Cortex of kidney (tissue), 1 donor: ENCODE measurements around the gene FGF5.
"Not testable (repeated sequence)": the region's sequence is repeated elsewhere in the genome, so short reads cannot be mapped to it uniquely, and the experiment has no call there.

ENCODE experiments used
- DNase-seq: peaks from one replicate; lab custom pipeline; 2025; lab: John Stamatoyannopoulos, UW

Gene FGF5

DNA sequence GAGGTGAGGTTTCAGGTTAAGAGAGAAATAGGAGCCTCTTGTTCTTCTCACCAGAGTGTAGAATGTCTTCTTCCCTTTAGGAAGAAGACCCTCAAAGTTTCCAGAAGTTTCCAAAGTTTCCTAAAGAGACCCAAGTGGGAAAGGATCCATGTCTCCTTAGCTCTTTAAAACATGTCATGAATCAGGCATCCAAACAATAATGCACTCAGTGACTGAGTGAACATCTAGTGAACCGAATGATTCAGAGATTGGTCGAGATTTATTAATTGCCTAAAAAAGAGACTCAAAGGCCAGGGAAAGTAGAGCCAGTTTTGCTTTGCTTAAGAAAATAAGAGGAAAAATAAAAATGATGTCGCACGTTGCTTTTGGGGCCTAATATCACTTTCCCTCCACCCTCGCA, 29.4 kb downstream of the FGF5 start:
- no peak for DNase-seq

DNA sequence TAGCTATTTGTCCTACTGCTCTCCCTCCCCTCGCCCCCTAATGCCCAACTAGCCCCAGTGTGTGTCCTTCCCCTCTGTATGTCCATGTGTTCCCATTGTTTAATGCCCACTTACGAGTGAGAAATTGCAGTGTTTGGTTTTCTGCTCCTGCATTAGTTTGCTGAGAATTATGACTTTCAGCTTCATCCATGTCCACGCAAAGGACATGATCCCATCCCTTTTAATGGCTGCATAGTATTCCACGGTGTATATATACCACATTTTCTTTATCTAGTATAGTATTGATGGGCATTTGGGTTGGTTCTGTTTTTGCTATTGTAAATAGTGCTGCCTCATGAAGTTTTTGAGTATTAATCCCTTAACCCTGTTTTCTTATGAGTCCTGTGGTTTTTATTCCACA, 35.4 kb downstream of the FGF5 start:
- no peak for DNase-seq

DNA sequence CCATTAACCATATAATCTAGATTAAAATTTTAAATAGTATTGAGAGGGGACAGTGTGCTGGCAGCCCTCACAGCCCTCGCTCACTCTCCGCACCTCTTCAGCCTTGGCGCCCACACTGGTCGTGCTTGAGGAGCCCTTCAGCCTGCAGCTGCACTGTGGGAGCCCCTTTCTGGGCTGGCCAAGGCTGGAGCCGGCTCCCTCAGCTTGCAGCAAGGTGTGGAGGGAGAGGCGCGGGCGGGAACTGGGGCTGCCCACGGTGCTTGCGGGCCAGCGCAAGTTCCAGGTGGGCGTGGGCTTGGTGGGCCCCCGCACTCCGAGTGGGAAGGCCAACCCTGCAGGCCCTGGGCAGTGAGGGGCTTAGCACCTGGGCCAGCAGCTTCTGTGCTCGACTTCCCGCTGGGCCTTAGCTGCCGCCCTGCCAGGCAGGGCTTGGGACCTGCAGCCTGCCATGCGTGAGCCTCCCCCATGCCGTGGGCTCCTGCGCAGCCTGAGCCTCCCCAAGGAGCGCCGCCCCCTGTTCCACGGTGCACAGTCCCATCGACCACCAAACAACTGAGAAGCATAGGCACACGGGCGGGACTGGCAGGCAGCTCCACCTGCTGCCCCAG, 36.3 kb downstream of the FGF5 start:
- DNase-seq = no peak

DNA sequence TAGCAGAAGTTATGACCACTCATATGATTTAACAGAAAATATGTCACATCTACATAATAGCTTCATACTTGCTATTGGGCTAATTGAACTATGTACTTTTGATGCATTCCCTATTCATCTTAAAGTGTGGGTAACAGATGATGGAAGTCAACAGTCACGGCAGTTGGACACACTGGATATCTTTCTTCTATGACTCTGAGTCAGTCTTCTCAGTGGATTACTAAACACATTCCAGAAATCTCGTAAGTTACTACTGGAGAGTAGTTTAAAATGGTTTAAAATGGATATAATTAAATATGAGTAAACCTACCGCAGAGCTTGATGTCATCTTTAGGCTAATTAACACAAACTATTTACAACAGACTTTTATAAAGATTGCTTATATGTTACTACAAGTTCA, 39.0 kb downstream of the FGF5 start:
- DNase-seq = no peak

DNA sequence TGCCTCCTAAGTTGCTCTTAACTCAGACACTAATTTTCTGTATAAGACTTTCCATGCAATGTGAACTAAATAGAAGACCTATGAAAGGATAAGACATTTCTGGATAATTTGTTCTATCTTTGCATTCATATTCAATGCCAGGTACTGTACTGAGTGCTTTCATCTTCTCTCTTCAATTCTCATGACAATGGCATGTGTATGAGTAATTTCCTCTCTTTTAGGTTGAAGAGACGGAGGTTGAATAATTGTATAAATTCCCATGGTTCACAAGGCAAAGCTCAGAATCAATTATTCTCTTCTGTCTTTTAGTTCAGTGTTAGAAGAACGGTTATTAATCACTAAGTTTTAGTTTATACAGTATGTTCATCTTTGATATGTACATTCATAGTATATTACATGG, 39.8 kb downstream of the FGF5 start:
- no peak for DNase-seq

DNA sequence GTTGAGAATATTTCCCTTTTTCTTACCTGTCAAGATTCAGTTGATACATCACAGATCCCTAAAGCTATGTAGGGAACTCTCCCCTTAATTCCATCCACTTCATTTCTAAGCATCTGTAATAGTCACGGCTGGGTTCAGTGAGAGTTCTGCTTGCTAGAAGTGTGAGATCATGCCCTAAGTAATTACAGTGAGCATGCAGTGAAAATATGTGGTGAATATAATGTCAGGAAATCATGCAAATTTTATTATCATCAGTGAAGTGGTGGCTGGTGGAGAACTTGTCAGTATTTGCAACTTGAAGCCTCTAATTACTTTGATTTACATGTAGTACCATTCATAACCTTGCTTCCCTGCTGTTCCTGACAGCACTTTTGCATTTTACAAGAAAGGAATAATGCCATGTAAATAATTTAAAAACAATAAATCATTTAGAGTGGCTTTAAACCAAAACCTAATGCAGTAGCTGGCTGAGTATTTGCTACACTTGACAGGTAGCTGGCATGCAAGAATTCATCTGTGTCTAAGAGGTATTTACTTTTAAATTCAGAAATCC, 40.8 kb downstream of the FGF5 start:
- no peak for DNase-seq

DNA sequence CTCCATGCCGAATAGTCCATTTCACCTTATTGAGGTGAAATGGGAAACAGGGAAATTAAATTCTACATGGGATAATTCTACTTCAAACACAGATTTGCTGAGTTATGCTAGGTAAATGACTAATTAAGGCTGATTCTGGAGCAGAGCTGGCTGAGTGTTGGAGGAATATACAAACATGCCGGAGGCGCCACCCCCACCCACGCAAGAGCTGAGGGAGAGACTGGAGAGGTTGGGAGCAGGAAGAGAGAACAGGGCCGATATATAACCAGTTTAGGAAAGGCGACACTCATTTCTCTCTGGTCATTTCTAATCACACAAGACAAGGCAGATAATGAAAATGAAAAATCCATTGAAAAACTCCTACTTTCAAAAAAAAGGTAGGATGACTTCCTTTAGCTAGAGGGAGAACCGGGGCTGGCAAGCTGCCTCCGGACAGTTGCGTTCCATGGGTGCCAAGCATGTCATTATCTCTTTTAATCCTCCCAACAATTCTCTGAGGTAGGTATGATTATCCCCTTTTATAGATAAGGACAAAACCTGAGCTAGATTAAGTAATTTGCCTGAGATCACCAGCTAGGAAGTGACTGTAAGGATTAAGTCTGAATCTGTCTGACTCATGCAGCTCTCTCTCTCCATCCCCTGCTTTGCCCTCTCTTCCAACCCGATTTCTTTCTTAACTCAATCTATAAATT, 41.5 kb downstream of the FGF5 start:
- DNase-seq = no peak

DNA sequence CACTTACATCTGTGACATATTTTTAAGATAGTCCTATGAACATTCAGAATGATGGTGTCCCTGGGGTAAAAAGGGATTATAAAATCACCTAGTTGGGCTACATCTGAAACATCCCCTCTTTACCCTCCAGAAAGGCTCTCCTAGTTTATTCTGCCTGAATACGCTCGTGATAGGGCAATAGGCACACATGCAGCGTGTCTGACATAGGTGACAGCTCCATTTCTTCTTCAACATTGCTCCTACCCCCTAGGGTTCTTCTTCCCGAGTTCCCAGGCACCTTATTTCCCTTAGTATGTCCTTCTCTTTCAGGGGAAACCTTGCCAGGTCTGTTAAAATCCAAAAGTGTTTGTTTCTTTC, 42.0 kb downstream of the FGF5 start:
- no peak for DNase-seq

DNA sequence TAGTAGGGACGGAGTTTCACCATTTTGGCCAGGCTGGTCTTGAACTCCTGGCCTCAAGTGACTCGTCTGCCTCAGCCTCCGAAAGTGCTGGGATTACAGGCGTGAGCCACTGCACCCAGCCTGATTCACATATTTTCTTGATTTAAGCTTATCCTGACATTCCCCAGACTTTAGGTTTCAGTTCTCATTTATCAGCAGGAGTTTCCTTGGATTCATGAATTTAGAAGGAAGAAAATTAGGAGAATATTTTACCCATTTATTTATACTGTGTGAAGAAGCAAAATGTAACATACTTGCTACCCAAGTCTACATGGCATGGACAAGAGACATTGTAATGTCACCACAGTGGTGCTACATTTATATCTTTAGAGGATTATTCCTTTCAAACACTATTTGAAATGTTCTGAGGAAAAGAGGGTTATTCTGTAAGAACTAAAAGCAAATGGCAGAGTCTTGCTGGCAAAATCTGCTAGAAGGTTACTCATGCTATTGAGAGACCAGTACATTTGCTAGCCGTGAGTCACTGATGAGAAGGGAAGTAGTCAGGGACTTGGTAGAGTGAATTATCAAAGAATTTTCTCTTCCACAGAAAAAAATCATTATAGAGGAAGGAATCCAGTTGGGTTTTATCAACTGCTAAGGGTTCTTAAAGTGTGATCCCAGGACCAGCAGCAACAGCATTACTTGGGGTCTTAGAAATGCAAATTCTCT, 43.0 kb downstream of the FGF5 start:
- DNase-seq = no peak

DNA sequence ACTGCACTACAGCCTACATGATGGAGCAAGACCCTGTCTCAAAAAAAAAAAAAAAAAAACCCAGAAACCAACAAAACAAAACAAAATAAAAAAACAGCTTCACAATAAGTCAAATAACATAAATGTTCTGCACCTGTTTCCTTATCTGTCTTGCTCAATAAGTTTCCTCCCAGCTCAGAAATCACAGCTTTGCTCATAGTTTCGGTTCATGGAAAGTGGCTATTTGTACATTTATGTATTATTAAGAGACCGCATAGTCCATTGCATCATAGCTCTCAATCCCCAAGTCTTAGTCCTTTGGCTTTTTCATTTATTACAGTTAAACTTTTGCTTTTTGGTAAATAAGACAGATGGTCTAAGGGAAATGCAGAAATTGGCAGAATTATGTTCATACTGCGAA, 44.7 kb downstream of the FGF5 start:
- DNase-seq = no peak

DNA sequence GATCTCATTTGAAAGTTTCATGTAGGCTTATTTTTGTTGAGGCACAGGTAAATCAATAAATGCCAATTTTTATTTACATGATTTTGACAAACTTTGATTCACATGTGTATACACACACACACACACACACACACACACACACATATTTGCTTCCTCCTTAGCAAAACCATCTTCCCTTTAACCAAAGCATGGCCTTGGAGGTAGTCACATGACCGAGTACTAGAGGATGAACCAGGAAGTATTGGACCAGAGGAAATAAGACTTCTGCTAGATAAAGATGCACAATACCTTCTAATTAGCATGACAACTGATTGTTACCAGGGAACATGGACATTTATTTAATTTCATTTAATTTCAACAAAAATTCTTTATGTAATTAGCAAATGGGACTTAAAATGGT, 45.7 kb downstream of the FGF5 start:
- DNase-seq = no peak

DNA sequence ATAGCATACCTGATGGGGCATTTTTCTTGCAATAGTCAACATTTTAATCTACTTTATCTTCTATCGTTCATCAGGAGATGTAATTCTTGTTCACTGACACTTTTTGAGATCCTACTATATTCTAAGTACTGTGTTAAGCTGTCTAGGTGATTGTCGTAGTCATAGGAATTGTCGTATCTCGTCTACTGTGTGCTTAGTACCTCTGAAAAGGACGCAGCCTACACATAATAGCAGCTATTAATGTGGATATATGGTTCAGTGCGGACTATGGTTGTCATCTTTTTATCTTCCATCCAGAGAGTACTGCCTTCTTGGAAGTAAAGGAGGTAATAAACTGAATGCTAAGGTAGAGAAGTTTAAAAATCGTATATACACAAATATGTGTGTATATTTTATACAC, 47.2 kb downstream of the FGF5 start:
- DNase-seq = no peak

DNA sequence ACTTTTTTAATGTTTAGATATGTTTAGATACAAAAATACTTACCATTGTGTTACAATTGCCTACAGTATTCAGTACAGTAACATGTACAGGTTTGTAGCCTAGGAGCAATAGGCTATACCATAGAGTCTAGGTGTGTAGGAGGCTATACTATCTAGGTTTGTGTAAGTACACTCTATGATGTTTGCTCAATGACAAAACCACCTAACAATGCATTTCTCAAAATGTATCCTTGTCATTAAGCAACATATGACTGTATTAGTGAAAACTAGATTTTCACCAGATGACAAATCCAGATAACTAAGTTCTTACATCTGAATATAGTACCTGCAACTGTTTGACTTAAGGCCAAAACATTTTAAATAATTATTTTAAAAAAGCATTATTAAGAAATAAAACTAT, 49.4 kb downstream of the FGF5 start:
- DNase-seq = not testable (repeated sequence)

DNA sequence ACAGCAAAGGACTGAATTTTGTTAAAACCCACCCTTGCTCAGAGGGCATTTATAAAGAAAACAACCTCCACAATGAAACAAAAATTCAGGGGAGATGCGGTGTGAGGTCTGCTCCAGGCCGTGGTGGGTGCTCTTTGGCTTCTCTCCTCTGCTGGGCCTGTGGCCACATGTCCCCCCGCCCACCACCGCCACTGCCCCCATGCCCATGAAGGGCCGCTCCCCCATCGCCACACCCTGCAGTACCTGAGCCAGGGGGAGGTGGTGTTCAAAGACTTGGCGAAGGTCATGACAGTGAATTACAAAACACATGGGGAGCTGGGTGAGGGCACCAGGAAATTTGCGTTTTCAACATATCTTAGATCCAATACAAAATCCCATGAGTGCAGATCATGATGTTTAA, 54.9 kb downstream of the FGF5 start:
- DNase-seq = no peak

DNA sequence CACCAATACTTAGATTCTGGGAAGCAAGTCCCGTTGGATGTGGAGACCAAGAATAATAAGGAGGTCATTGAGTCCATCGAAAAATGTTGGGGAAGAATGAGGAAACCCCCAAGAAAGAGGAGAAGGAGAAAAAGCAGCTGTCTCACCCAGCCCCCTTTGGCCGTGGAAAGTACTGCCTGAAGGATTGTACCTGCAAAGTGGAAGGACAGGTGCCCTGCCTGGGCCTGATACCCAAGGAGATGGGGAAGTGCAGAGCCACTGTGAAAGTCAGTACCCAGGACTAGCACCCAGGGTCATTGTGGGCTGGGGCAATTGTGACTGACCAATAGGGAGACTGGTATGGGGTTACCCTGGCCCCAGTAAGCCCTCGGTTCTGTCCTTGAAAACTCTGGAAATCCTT, 55.3 kb downstream of the FGF5 start:
- DNase-seq = no peak

DNA sequence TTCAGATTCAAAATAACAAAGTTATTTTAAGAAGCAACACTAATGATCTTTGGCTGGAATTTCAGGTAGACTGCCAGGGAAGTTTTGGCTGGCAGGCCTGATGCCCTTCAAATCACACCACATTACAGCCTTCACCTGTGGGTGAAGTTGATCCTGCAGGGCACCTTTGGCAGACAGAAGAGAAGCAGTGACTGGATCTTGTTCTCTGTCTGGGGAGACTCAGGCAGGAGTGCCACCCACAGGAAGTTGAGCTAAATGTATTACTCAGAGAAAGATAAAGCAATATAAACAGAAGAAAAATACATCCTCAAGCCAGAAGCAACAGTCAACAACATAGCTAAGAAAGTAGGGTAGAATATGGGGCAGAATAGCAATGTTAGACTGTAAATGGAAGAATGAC, 56.3 kb downstream of the FGF5 start:
- DNase-seq = no peak

DNA sequence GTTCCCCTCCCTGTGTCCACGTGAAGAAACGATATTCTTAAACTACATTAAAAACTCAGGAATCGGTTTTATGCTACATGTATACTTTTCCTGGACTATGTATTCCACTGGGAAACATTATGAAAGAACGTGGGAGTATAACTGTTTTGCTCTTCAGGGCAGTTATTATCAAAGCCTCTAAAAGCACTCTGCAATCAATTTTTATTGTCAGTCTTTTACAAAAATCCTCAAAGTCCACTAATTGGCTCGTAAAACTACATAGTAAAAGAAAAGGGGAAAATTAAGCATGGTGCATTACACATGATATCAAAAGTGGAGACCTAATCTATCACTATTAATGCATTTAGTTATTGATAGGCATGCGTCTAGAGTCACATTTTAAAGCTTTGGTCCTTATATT, 57.7 kb downstream of the FGF5 start:
- no peak for DNase-seq

DNA sequence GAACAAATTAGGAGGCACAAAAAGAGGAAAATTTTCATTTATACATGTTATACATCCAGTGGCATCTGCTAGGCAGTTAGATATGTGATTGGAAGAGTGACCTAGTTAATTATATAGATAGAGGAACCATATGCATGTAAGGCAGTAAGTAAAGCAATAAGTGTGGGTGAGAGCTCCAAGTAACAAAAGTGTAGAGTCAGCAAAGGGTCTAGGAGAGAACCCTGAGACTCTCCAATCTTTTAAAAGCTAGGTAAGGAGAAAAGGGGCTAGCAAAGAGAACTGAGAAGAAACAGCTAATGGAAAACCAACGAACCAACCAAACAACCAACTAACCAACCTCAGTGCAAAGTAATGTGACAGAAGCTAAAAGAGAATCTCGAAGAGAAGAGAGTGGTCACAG, 65.2 kb downstream of the FGF5 start:
- no peak for DNase-seq

DNA sequence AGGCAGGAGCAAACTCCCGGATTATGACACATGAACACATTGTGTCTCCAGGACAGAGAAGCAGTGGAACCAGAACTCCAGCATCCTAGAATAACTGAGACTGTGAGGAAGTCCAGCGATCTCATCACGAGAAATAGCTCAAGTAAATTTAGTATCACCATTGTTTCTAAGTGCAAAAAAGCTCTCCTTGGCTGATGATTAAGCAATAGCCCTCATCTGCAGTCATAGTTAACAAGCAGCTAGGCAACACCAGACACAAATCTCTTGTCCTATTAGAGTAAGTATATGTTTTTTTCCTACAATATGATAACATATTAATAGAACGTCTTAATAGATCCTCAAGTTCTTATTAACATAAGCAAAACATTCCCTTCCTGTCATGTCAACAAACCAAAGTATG, 66.7 kb downstream of the FGF5 start:
- DNase-seq = no peak

DNA sequence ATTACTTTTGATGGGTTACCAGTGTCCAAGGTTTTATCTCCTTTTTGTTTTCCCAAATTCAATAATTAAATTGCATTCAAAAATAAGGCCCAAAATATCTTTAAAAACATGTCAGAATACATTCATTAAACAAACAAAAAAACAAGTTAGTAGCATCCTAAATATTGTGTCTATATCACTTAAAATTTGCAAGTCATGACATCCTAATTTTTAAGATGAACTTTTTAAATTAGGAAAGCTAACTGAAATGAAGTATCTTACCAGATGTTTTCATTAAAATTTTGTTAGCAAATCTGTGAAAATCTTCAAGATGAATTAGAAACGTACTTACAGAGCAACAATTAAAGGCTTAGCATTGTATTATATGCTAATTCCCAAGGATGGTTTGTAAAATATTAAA, 68.1 kb downstream of the FGF5 start:
- no peak for DNase-seq

DNA sequence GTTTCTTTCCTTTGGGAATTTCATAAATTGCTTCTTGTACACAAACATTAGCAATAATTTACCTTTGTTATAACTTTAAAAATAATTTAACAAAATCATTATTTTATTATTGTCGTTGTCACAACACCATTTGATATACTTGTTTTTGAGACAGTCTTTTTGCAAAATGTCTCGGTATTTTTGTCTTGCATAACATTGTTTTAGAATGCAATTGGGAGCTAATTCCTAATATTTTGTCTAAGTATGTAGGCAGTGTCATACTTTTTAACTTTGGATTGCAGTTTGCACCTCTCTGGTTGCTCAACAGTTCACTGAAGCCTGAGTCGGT, 68.7 kb downstream of the FGF5 start:
- DNase-seq = no peak

DNA sequence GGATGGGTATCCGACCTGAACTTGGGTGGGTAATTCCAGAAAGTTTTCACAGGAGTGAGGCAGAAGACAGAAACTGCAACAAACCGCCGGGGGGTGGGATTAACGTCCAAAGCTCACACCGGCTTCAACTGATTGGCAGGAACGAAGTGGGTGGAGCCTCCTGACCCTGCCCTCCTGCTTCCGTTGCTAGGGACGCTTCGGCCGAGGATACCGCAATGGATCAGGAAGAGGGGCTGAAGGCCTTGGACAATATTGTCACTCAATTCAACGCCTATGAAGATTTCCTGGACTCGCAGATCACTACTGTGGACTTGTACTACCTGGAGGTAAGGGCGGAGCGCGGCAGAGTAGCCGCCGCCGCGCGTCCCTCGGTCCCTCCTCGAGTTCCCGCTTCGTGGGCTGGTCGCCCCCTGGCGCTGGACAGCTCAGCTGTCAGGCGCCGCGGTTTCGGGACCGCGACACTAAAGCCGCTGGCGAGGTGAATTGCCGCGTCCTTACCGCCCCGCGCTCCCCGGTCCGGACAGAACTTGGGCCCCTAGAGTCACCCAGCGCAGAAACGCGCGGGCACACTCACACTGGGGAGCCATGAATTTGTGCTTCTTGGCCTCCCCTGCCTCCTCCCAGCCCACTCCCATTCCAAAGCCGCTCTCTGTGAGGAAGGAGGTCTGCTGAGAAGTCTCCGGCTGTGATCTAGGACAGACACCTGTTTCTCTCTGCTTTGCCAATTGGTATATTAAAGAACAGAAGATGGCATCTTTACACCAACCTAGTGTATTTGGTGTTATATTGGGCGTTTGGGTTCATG, 69.3 kb downstream of the FGF5 start, which contains the start of gene CFAP299:
Gene CFAP299, plus strand, starts transcription at position 177 of the 805 bp plus-strand sequence.
- DNase-seq = no peak

DNA sequence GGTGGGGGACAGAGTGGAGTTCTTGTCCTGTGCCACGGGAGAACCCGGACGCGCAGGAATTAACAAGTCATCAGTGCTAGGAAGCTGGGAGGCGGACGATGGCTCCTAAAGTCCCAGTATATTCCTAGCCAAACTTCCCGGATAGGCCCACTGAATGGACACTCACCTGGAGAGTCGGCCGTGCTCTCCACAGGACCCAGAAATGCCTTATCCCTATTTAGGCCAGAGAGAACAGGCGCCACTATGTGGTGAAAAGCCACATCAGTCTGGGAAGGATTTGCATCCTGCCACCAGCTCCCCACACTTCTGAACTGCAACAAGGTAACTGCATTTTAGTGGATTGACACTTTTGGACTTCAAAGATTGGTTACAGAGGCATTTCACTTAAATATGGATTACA, 70.1 kb downstream of the FGF5 start:
- DNase-seq = no peak
